SK-N-SH (cell line): ENCODE results near the gene OR5K1.

Experiments used
- EP300 ChIP-seq, 2 experiments: IDR thresholded peaks; 2 replicates each; pipeline versions ENCODE4 v1.4.0 to v1.6.1; 2012; ENCODE audit warnings: borderline replicate concordance in 1 of 2, low read depth in 1 of 2, low read length in 1 of 2
- EZH2phosphoT487 ChIP-seq: fragments of 200-600 bp; sonication (generic); IDR thresholded peaks from 2 replicates; pipeline ENCODE4 v1.6.1; 2017; ENCODE audit warnings: low read depth, mixed run types, mild to moderate bottlenecking, antibody characterized with exemption, moderate library complexity, borderline replicate concordance
- GATA2 ChIP-seq: sonication (generic); formaldehyde crosslinking; IDR thresholded peaks from 2 replicates; pipeline ENCODE4 v1.5.0; 2020; ENCODE audit warnings: mild to moderate bottlenecking, missing genetic modification reagents
- MXI1 ChIP-seq: IDR thresholded peaks from 2 replicates; pipeline ENCODE4 v1.6.1; 2012; ENCODE audit warnings: mild to moderate bottlenecking, low read depth, low read length, improper control_type of control experiment
- NRF1 ChIP-seq: IDR thresholded peaks from 2 replicates; pipeline ENCODE4 v1.6.1; 2012; ENCODE audit warnings: low read depth, mild to moderate bottlenecking, low read length
- POLR2AphosphoS5 ChIP-seq: IDR thresholded peaks from 2 replicates; pipeline ENCODE4 v1.6.1; 2012; ENCODE audit warnings: low read depth, low read length
- RFX5 ChIP-seq: IDR thresholded peaks from 2 replicates; pipeline ENCODE4 v1.6.1; 2012; ENCODE audit warnings: mild to moderate bottlenecking, improper control_type of control experiment, low read length
- RXRA ChIP-seq: IDR thresholded peaks from 2 replicates; pipeline ENCODE4 v1.4.0; 2012; ENCODE audit warnings: low read depth, mild to moderate bottlenecking, borderline replicate concordance
- SIN3A ChIP-seq: IDR thresholded peaks from 2 replicates; pipeline ENCODE4 v1.6.1; 2012; ENCODE audit warnings: low read depth, mild to moderate bottlenecking, low read length, moderate library complexity, borderline replicate concordance
- TF ChIP-seq, protein P1 (sequence below): fragments of 150-350 bp; IDR thresholded peaks from 2 replicates; pipeline ENCODE4 v1.6.1; 2017; ENCODE audit warnings: antibody characterized with exemption, low read length, low read depth, borderline replicate concordance
- TF ChIP-seq, protein P2 (sequence below): fragments of 200-600 bp; sonication (generic); IDR thresholded peaks from 2 replicates; pipeline ENCODE4 v1.6.1; 2017; ENCODE audit warnings: antibody characterized with exemption, mild to moderate bottlenecking, moderate library complexity

DNA sequence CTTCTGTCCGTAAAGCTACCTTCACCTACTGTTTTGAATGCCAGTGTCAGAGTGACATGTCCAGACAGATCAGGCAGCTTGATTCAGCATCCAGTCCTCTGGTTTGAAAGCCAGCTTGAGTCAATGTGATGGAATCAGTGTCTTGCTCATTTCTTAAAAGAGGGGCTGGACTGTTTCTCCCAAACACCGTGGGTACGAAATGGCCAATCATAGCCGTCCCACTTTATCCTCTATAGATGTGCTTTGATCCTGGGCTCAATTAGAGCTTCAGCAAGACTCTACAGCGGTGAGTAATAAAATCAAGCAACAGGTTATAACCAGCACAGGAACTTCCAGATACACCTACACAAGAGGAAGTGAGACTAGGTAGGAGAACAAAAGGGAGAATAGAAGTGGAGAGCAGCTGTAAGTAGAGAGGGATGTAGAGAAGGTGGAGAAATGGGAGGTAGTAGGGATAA lies 17.0 kb upstream of the OR5K1 start:
- no peak for TF ChIP-seq EZH2phosphoT487
- TF ChIP-seq, protein P1, sequence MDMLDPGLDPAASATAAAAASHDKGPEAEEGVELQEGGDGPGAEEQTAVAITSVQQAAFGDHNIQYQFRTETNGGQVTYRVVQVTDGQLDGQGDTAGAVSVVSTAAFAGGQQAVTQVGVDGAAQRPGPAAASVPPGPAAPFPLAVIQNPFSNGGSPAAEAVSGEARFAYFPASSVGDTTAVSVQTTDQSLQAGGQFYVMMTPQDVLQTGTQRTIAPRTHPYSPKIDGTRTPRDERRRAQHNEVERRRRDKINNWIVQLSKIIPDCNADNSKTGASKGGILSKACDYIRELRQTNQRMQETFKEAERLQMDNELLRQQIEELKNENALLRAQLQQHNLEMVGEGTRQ, result no peak
- no peak for TF ChIP-seq EP300 (IDR thresholded peaks at IDR 0.05; ENCODE audit: borderline replicate concordance in 1 of 2, low read depth in 1 of 2, low read length in 1 of 2)
- no peak for TF ChIP-seq RFX5
- TF ChIP-seq, protein P2, sequence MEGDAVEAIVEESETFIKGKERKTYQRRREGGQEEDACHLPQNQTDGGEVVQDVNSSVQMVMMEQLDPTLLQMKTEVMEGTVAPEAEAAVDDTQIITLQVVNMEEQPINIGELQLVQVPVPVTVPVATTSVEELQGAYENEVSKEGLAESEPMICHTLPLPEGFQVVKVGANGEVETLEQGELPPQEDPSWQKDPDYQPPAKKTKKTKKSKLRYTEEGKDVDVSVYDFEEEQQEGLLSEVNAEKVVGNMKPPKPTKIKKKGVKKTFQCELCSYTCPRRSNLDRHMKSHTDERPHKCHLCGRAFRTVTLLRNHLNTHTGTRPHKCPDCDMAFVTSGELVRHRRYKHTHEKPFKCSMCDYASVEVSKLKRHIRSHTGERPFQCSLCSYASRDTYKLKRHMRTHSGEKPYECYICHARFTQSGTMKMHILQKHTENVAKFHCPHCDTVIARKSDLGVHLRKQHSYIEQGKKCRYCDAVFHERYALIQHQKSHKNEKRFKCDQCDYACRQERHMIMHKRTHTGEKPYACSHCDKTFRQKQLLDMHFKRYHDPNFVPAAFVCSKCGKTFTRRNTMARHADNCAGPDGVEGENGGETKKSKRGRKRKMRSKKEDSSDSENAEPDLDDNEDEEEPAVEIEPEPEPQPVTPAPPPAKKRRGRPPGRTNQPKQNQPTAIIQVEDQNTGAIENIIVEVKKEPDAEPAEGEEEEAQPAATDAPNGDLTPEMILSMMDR, result no peak
- TF ChIP-seq POLR2AphosphoS5, result no peak
- no peak for TF ChIP-seq SIN3A
- no peak for TF ChIP-seq GATA2 (CRISPR knock-in tag)
- TF ChIP-seq NRF1, result no peak
- TF ChIP-seq RXRA, result no peak
- TF ChIP-seq MXI1, result no peak
